Transverse colon (tissue), 3 donors: ENCODE measurements around the gene VWA5B1.

Experiments used
- EP300 ChIP-seq: sonication (generic); formaldehyde crosslinking; IDR thresholded peaks from one replicate; pipeline ENCODE4 v1.6.1; 2017; ENCODE audit warnings: antibody characterized with exemption, low read depth
- POLR2A ChIP-seq: fragments of 450-650 bp; IDR thresholded peaks from one replicate; pipeline ENCODE4 v1.6.1; 2016; ENCODE audit warnings: antibody characterized with exemption, mild to moderate bottlenecking, moderate library complexity
- POLR2AphosphoS5 ChIP-seq, 3 donors: sonication (generic); formaldehyde crosslinking; IDR thresholded peaks; one replicate each; pipeline ENCODE4 v1.6.1; 2016; ENCODE audit warnings: antibody characterized with exemption in 3 of 3

DNA sequence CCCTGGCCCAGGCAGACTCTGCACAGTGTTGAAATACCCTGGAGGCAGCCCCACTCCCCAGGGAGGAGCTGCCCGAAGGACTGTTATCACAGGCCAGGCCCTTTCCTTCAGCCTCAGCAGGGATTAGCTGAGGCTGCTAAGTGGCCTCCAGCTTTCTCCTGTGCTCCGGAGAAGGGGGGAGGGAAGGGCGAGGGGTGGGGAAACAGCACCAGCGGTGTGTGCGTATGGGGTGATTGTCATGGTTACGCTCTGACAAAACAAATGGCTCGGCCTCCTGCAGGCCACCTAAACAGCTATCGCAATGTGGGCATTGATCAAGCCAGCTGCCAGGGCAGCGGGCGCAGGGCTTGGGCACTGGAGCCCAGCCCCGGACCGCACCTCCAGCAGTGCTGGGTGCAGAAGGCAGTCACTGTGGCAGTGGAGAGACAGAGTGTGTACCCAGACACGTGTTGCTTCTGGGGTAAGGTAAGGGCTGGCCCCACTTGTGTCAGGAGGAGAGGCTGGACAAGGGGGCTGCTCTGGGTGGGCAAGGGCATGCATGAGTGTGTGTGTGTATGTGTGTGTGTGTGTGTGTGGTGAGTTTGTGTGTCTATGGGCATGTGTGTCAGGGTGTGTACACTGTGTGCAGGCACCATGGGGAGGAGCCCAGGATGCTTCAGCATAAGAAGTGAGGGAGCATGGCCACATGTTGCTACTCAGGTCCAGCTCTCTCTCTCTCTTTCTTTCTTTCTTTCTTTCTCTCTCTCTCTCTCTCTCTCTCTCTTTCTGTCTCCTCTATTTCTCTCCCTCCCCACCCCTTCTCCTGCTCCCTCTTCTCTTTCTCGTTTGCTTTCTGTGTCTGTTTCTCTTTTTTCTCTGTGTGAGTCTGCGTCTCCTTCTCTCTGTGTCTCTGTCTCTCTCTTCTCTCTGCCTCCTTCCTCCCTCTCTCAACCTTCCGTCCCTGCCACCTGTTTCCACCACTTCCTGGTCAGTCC, at the start of gene VWA5B1:
- no peak for TF ChIP-seq POLR2A
- no peak for TF ChIP-seq EP300
- no peak for TF ChIP-seq POLR2AphosphoS5 (IDR thresholded peaks at IDR 0.05)
